Nephron (organoid): ENCODE measurements around the gene MRPL19.

Experiments used
- H3K27ac Mint-ChIP-seq, 3 experiments: 2 replicates each; pipeline ENCODE4 v1.8.0; 2020; ENCODE audit warnings: mixed read lengths in 3 of 3, mild to moderate bottlenecking in 2 of 3, moderate library complexity in 1 of 3
- H3K27me3 Mint-ChIP-seq: 2 replicates; pipeline ENCODE4 v1.8.0; 2021; ENCODE audit warnings: low read depth, mild to moderate bottlenecking, moderate library complexity, mixed read lengths
- H3K36me3 Mint-ChIP-seq: 2 replicates; pipeline ENCODE4 v1.8.0; 2020; ENCODE audit warnings: low read depth, mixed read lengths
- H3K4me1 Mint-ChIP-seq: 2 replicates; pipeline ENCODE4 v1.8.0; 2020; ENCODE audit warnings: mixed read lengths
- H3K4me3 Mint-ChIP-seq, 3 experiments: 2 replicates each; pipeline ENCODE4 v1.8.0; 2020; ENCODE audit warnings: mild to moderate bottlenecking in 3 of 3, mixed read lengths in 3 of 3, moderate library complexity in 2 of 3
- H3K9me3 Mint-ChIP-seq: 2 replicates; pipeline ENCODE4 v1.8.0; 2020; ENCODE audit warnings: mixed read lengths
- TF ChIP-seq, protein P1 (sequence below), 3 experiments: fragments of 200-600 bp; sonication (generic); IDR thresholded peaks; one replicate each; pipeline ENCODE4 v1.5.0; 2021; ENCODE audit warnings: antibody characterized with exemption in 3 of 3; ENCODE audit not compliant: unreplicated experiment in 3 of 3

Gene MRPL19

GRCh38 chr2:75619956-75620740 lies 26.4 kb upstream of the MRPL19 start:
- Mint-ChIP-seq H3K27me3 (peaks cover 4% of the 10 kb centered on the region), H3K9me3 (peaks cover 5% of the 10 kb centered on the region), H3K4me3 (no peak overlapping the region), H3K27ac (no peak overlapping the region), H3K36me3 (no peaks in the 10 kb centered on the region), H3K4me1 (no peaks in the 10 kb centered on the region)
- TF ChIP-seq, protein P1, sequence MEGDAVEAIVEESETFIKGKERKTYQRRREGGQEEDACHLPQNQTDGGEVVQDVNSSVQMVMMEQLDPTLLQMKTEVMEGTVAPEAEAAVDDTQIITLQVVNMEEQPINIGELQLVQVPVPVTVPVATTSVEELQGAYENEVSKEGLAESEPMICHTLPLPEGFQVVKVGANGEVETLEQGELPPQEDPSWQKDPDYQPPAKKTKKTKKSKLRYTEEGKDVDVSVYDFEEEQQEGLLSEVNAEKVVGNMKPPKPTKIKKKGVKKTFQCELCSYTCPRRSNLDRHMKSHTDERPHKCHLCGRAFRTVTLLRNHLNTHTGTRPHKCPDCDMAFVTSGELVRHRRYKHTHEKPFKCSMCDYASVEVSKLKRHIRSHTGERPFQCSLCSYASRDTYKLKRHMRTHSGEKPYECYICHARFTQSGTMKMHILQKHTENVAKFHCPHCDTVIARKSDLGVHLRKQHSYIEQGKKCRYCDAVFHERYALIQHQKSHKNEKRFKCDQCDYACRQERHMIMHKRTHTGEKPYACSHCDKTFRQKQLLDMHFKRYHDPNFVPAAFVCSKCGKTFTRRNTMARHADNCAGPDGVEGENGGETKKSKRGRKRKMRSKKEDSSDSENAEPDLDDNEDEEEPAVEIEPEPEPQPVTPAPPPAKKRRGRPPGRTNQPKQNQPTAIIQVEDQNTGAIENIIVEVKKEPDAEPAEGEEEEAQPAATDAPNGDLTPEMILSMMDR (IDR thresholded peaks at IDR 0.05; ENCODE audit: unreplicated experiment in 3 of 3) = no peak

- TF ChIP-seq, protein P1 (IDR thresholded peaks at IDR 0.05; ENCODE audit: unreplicated experiment in 3 of 3) = no peak
- no peaks in the 10 kb centered on the region for H3K4me1 Mint-ChIP-seq
- H3K36me3 Mint-ChIP-seq = no peaks in the 10 kb centered on the region
- peaks cover 4% of the 10 kb centered on the region for H3K27me3 Mint-ChIP-seq
- peaks cover 5% of the 10 kb centered on the region for H3K9me3 Mint-ChIP-seq
- no peak overlapping the region for H3K27ac Mint-ChIP-seq
- no peak overlapping the region for H3K4me3 Mint-ChIP-seq
These were observed 25.4 kb upstream of the MRPL19 start for GRCh38 chr2:75621228-75621627.

DNA sequence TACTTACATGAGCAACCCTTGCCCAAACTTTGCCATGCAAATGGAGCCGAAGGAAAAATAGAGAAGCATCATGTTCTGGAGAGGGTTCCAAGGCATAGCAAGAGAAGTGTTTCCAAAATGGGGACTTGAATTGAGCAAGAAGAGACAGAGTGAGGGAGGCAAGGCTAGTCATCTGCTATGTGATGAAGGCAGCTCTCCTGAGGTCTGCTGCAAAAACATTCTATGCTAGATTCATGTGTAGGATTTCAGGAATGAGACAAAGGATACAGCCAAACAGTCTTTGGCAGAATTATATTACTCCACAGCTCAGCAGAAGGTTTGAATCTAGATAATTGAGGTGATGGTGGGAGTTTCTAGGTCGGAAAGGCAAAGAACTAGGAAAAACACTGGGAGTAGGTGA lies 24.1 kb upstream of the MRPL19 start:
- Mint-ChIP-seq H3K4me3 (no peak overlapping the region), H3K27me3 (peaks cover 4% of the 10 kb centered on the region), H3K36me3 (no peaks in the 10 kb centered on the region), H3K4me1 (no peaks in the 10 kb centered on the region), H3K27ac (no peak overlapping the region), H3K9me3 (peaks cover 2% of the 10 kb centered on the region)
- TF ChIP-seq, protein P1 (IDR thresholded peaks at IDR 0.05; ENCODE audit: unreplicated experiment in 3 of 3) = no peak

- no peak overlapping the region for H3K27ac Mint-ChIP-seq
- TF ChIP-seq, protein P1 (IDR thresholded peaks at IDR 0.05; ENCODE audit: unreplicated experiment in 3 of 3) = no peak
- H3K36me3 Mint-ChIP-seq = no peaks in the 10 kb centered on the region
- H3K4me3 Mint-ChIP-seq = no peak overlapping the region
- no peaks in the 10 kb centered on the region for H3K4me1 Mint-ChIP-seq
- H3K27me3 Mint-ChIP-seq = peaks cover 4% of the 10 kb centered on the region
- no peaks in the 10 kb centered on the region for H3K9me3 Mint-ChIP-seq
These were observed 23.7 kb upstream of the MRPL19 start for GRCh38 chr2:75622929-75623328.

DNA sequence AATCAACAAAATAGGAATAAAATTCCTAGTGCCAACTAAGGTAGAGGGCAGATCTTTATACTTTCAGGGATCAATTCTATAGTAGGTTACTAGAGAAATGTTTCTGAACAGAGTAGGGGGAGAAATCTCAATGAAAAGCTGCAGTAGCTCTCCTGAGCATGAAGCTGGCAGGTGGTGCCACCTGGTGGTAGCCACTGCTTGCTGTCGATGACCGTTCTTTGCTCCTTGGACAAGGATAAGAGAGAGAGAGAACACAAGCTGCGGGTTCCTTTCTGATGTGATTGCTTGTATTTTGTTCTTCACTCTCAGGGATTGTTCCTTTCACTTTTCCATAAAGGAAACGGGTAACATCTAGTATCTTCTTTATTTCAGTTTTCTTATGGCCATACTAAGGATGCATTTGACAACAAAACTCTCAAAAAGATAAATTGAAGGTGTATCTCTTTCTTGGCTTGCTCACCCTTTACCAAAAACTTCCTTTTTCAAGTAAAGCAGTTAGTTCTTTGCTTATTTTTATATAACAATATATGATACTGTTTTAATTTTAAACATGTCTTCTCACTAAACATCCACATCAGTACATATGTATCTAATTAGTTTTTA lies 18.6 kb upstream of the MRPL19 start:
- no peaks in the 10 kb centered on the region for H3K27me3 Mint-ChIP-seq
- TF ChIP-seq, protein P1 (IDR thresholded peaks at IDR 0.05; ENCODE audit: unreplicated experiment in 3 of 3) = peak; percentile 93 to 96 (median 95)

More for the DNA sequence above, 18.6 kb upstream of the MRPL19 start:
- no peak overlapping the region for H3K27ac Mint-ChIP-seq
- peaks cover 13% of the 10 kb centered on the region for H3K4me1 Mint-ChIP-seq
- H3K4me3 Mint-ChIP-seq = no peak overlapping the region
- H3K9me3 Mint-ChIP-seq = no peaks in the 10 kb centered on the region
- H3K36me3 Mint-ChIP-seq = no peaks in the 10 kb centered on the region
